WTC11 (cell line): ENCODE results near the gene HCRT.

Experiments used
- CTCF ChIP-seq: fragments of 200-600 bp; IDR thresholded peaks from 2 replicates; pipeline ENCODE4 v1.8.0; 2022; ENCODE audit warnings: antibody characterized with exemption
- ETV6 ChIP-seq: sonication (generic); formaldehyde crosslinking; IDR thresholded peaks from 2 replicates; pipeline ENCODE4 v1.8.1; 2022; ENCODE audit warnings: mild to moderate bottlenecking, missing genetic modification reagents
- FOXK1 ChIP-seq: sonication (generic); formaldehyde crosslinking; IDR thresholded peaks from 2 replicates; pipeline ENCODE4 v1.8.0; 2022; ENCODE audit warnings: mild to moderate bottlenecking, moderate library complexity, missing genetic modification reagents
- NR1H2 ChIP-seq: sonication (generic); formaldehyde crosslinking; IDR thresholded peaks from 2 replicates; pipeline ENCODE4 v1.9.0; 2021; ENCODE audit warnings: mild to moderate bottlenecking, moderate library complexity, missing genetic modification reagents
- USF2 ChIP-seq: sonication (generic); formaldehyde crosslinking; IDR thresholded peaks from 2 replicates; pipeline ENCODE4 v1.8.1; 2023; ENCODE audit warnings: mild to moderate bottlenecking, missing genetic modification reagents, moderate library complexity
- ZNF121 ChIP-seq: sonication (generic); formaldehyde crosslinking; IDR thresholded peaks from 2 replicates; pipeline ENCODE4 v1.8.0; 2023; ENCODE audit warnings: missing genetic modification reagents
- ZNF423 ChIP-seq: fragments of 250-450 bp; sonication (Bioruptor Pico); IDR thresholded peaks from 2 replicates; pipeline ENCODE4 v2.1.2; 2022; ENCODE audit warnings: mild to moderate bottlenecking, moderate library complexity
- TF ChIP-seq, protein P1 (sequence below): sonication (generic); formaldehyde crosslinking; IDR thresholded peaks from 2 replicates; pipeline ENCODE4 v1.8.1; 2023; ENCODE audit warnings: mild to moderate bottlenecking, missing genetic modification reagents, borderline replicate concordance
- TF ChIP-seq, protein P2 (sequence below): sonication (generic); formaldehyde crosslinking; IDR thresholded peaks from 2 replicates; pipeline ENCODE4 v1.8.1; 2022; ENCODE audit warnings: mild to moderate bottlenecking, missing genetic modification reagents, moderate library complexity, borderline replicate concordance
- TF ChIP-seq, protein P3 (sequence below): fragments of 250-450 bp; sonication (Bioruptor Pico); IDR thresholded peaks from 2 replicates; pipeline ENCODE4 v1.9.0; 2021; ENCODE audit warnings: mild to moderate bottlenecking
- TF ChIP-seq, protein P4 (sequence below): sonication (generic); formaldehyde crosslinking; IDR thresholded peaks from 2 replicates; pipeline ENCODE4 v1.8.1; 2023; ENCODE audit warnings: mild to moderate bottlenecking, missing genetic modification reagents

DNA sequence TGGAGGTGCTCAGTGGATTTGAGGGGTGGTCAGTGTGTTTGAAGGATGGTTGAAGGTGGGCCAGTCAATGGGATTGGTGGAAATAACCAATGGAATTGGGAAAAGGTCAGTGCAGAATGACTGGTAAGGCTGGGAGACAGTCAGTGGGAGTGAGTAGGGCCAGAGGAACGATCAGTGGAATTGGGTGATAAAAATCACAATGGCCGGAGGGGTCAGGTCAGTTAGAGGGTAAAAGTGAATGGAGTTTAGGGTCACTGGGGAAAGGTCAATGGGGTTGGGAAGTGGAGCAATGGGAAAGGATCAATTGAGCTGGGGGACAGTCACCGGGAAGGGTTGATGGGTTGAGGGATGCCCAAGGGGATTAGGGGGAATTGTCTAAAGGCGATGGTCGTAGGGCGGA is 19.5 kb downstream of the HCRT start:
- no peak for TF ChIP-seq USF2
- TF ChIP-seq, protein P1, sequence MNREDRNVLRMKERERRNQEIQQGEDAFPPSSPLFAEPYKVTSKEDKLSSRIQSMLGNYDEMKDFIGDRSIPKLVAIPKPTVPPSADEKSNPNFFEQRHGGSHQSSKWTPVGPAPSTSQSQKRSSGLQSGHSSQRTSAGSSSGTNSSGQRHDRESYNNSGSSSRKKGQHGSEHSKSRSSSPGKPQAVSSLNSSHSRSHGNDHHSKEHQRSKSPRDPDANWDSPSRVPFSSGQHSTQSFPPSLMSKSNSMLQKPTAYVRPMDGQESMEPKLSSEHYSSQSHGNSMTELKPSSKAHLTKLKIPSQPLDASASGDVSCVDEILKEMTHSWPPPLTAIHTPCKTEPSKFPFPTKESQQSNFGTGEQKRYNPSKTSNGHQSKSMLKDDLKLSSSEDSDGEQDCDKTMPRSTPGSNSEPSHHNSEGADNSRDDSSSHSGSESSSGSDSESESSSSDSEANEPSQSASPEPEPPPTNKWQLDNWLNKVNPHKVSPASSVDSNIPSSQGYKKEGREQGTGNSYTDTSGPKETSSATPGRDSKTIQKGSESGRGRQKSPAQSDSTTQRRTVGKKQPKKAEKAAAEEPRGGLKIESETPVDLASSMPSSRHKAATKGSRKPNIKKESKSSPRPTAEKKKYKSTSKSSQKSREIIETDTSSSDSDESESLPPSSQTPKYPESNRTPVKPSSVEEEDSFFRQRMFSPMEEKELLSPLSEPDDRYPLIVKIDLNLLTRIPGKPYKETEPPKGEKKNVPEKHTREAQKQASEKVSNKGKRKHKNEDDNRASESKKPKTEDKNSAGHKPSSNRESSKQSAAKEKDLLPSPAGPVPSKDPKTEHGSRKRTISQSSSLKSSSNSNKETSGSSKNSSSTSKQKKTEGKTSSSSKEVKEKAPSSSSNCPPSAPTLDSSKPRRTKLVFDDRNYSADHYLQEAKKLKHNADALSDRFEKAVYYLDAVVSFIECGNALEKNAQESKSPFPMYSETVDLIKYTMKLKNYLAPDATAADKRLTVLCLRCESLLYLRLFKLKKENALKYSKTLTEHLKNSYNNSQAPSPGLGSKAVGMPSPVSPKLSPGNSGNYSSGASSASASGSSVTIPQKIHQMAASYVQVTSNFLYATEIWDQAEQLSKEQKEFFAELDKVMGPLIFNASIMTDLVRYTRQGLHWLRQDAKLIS (CRISPR knock-in tag), result no peak
- TF ChIP-seq CTCF, result no peak
- TF ChIP-seq NR1H2 (CRISPR knock-in tag), result no peak
- TF ChIP-seq ETV6 (CRISPR knock-in tag), result no peak
- no peak for TF ChIP-seq ZNF121 (CRISPR knock-in tag)
- TF ChIP-seq FOXK1, result no peak
- TF ChIP-seq, protein P2, sequence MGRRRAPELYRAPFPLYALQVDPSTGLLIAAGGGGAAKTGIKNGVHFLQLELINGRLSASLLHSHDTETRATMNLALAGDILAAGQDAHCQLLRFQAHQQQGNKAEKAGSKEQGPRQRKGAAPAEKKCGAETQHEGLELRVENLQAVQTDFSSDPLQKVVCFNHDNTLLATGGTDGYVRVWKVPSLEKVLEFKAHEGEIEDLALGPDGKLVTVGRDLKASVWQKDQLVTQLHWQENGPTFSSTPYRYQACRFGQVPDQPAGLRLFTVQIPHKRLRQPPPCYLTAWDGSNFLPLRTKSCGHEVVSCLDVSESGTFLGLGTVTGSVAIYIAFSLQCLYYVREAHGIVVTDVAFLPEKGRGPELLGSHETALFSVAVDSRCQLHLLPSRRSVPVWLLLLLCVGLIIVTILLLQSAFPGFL, result no peak
- TF ChIP-seq ZNF423 (CRISPR knock-in tag), result no peak
- TF ChIP-seq, protein P3, sequence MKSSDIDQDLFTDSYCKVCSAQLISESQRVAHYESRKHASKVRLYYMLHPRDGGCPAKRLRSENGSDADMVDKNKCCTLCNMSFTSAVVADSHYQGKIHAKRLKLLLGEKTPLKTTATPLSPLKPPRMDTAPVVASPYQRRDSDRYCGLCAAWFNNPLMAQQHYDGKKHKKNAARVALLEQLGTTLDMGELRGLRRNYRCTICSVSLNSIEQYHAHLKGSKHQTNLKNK (CRISPR knock-in tag), result no peak
- TF ChIP-seq, protein P4, sequence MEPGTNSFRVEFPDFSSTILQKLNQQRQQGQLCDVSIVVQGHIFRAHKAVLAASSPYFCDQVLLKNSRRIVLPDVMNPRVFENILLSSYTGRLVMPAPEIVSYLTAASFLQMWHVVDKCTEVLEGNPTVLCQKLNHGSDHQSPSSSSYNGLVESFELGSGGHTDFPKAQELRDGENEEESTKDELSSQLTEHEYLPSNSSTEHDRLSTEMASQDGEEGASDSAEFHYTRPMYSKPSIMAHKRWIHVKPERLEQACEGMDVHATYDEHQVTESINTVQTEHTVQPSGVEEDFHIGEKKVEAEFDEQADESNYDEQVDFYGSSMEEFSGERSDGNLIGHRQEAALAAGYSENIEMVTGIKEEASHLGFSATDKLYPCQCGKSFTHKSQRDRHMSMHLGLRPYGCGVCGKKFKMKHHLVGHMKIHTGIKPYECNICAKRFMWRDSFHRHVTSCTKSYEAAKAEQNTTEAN, result no peak
